OCI-LY7 (cell line): ENCODE results near the gene DTWD1.

Experiments
- CTCF ChIP-seq: fragments of 200-600 bp; sonication (generic); conservative IDR thresholded peaks from 2 replicates; pipeline ENCODE4 v1.5.1; 2014; ENCODE audit warnings: mild to moderate bottlenecking, antibody characterized with exemption, low read length, moderate library complexity, mixed read lengths
- EZH2phosphoT487 ChIP-seq: fragments of 200-600 bp; sonication (generic); IDR thresholded peaks from 2 replicates; pipeline ENCODE4 v1.6.1; 2018; ENCODE audit warnings: low read depth, borderline replicate concordance, mild to moderate bottlenecking, mixed run types, antibody characterized with exemption, low read length, moderate library complexity, mixed read lengths

DNA sequence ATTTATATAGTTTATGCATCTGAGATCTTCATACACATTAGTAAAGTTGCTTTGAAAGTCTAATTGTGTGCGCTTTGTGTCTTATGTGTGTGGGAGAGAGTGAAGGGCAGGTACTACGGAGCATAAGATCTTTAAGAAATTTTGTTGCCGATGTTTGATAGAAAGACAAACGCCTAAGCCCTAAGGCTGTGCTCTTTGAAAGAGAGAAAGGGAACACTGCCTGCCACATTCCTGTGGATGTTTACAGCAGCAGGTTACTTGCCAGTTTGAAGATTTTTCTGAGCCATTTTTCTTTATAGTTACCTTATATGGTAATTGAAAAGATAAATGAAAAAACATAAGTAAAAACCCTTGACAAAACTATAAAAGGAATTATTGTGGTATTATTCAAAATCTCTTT, 17.0 kb downstream of the DTWD1 start:
- no peak for TF ChIP-seq CTCF
- TF ChIP-seq EZH2phosphoT487, result no peak
